CD14-positive monocyte (primary cell): ENCODE measurements around the gene EMILIN2. TPM values are rescaled to one million over a fixed set of nuclear protein-coding genes. Genes with fewer than 3 reads are reported as not detected.

Source experiments
- DNase-seq, 3 donors: peaks; one replicate each; pipeline ENCODE4 v3.0.0-alpha.2; 2011 to 2022
- H2AFZ ChIP-seq: 2 replicates; pipeline ENCODE4 v1.6.0; 2012; ENCODE audit warnings: mild to moderate bottlenecking, low read depth, low read length, inconsistent platforms; ENCODE audit not compliant: insufficient read depth, poor library complexity, severe bottlenecking
- H3K27ac ChIP-seq, 2 donors: 1 replicate in 1 of 2; 2 replicates in 1 of 2; pipeline ENCODE4 v1.5.1; 2012 to 2013; ENCODE audit warnings: low read length in 2 of 2, control low read depth in 1 of 2, inconsistent platforms in 1 of 2, low read depth in 1 of 2, mild to moderate bottlenecking in 1 of 2
- H3K27me3 ChIP-seq, 2 donors: one replicate each; pipeline versions ENCODE4 v1.6.0 to v1.6.1; 2011 to 2013; ENCODE audit warnings: low read length in 2 of 2; ENCODE audit not compliant: control insufficient read depth in 2 of 2, insufficient read depth in 2 of 2
- H3K36me3 ChIP-seq, 2 donors: replicated peaks in 1 of 2; 1 replicate in 1 of 2; 2 replicates in 1 of 2; pipeline versions ENCODE4 v1.5.1 to v1.6.1; 2012 to 2013; ENCODE audit warnings: low read length in 2 of 2, control low read depth in 1 of 2, inconsistent platforms in 1 of 2, mild to moderate bottlenecking in 1 of 2; ENCODE audit not compliant: insufficient read depth in 2 of 2, control insufficient read depth in 1 of 2
- H3K4me1 ChIP-seq, 2 donors: 1 replicate in 1 of 2; 2 replicates in 1 of 2; pipeline versions ENCODE4 v1.5.1 to v1.6.1; 2012 to 2013; ENCODE audit warnings: low read length in 2 of 2, control low read depth in 1 of 2, inconsistent platforms in 1 of 2, mild to moderate bottlenecking in 1 of 2, moderate library complexity in 1 of 2; ENCODE audit not compliant: insufficient read depth in 2 of 2, control insufficient read depth in 1 of 2
- H3K4me2 ChIP-seq: replicated peaks from 2 replicates; pipeline ENCODE3; 2012; ENCODE audit warnings: low read length, moderate library complexity, mild to moderate bottlenecking; ENCODE audit not compliant: poor library complexity, severe bottlenecking; ENCODE audit errors: extremely low read depth
- H3K4me3 ChIP-seq, 3 experiments: fragments of 200-600 bp in 1 of 3; sonication (generic) in 1 of 3; replicated peaks in 1 of 3; 1 replicate in 2 of 3; 2 replicates in 1 of 3; pipeline ENCODE4 v1.5.1; 2011 to 2013; ENCODE audit warnings: low read length in 3 of 3, mild to moderate bottlenecking in 3 of 3, control low read depth in 2 of 3, low read depth in 2 of 3, inconsistent platforms in 1 of 3, moderate library complexity in 1 of 3
- H3K79me2 ChIP-seq: 2 replicates; pipeline ENCODE4 v1.6.0; 2012; ENCODE audit warnings: mild to moderate bottlenecking, control low read depth, inconsistent platforms, low read length, moderate library complexity; ENCODE audit not compliant: insufficient read depth
- H3K9ac ChIP-seq: 2 replicates; pipeline ENCODE4 v1.6.0; 2017; ENCODE audit warnings: low read length, mild to moderate bottlenecking; ENCODE audit not compliant: insufficient read depth, poor library complexity, severe bottlenecking
- H3K9me3 ChIP-seq, 2 donors: replicated peaks in 1 of 2; 1 replicate in 1 of 2; 2 replicates in 1 of 2; pipeline versions ENCODE4 v1.5.1 to v1.6.1; 2012 to 2013; ENCODE audit warnings: low read length in 2 of 2, control low read depth in 1 of 2; ENCODE audit not compliant: control insufficient read depth in 1 of 2, insufficient read depth in 1 of 2
- H4K20me1 ChIP-seq: 2 replicates; pipeline ENCODE4 v1.6.0; 2012; ENCODE audit warnings: mild to moderate bottlenecking, low read length, control low read depth, moderate library complexity; ENCODE audit not compliant: insufficient read depth
- H3K27ac Mint-ChIP-seq, 7 donors: one replicate each; pipeline ENCODE4 v1.8.0; 2020; ENCODE audit warnings: mild to moderate bottlenecking in 7 of 7, mixed read lengths in 7 of 7, moderate library complexity in 6 of 7, inconsistent platforms in 2 of 7
- H3K27me3 Mint-ChIP-seq, 3 donors: one replicate each; pipeline ENCODE4 v1.8.0; 2021 to 2022; ENCODE audit warnings: low read depth in 3 of 3, mild to moderate bottlenecking in 3 of 3, mixed read lengths in 3 of 3, moderate library complexity in 3 of 3, inconsistent platforms in 1 of 3
- H3K36me3 Mint-ChIP-seq, 2 donors: one replicate each; pipeline ENCODE4 v1.8.0; 2020; ENCODE audit warnings: mixed read lengths in 2 of 2, inconsistent platforms in 1 of 2, mild to moderate bottlenecking in 1 of 2
- H3K4me1 Mint-ChIP-seq: one replicate; pipeline ENCODE4 v1.8.0; 2020; ENCODE audit warnings: mild to moderate bottlenecking, mixed read lengths
- H3K4me3 Mint-ChIP-seq, 2 donors: one replicate each; pipeline ENCODE4 v1.8.0; 2020; ENCODE audit warnings: mild to moderate bottlenecking in 2 of 2, mixed read lengths in 2 of 2, moderate library complexity in 1 of 2
- H3K9me3 Mint-ChIP-seq, 7 donors: one replicate each; pipeline ENCODE4 v1.8.0; 2020 to 2022; ENCODE audit warnings: mixed read lengths in 7 of 7, mild to moderate bottlenecking in 6 of 7, moderate library complexity in 6 of 7, inconsistent platforms in 2 of 7
- CTCF ChIP-seq: fragments of 200-600 bp; IDR thresholded peaks from one replicate; pipeline ENCODE4 v1.8.0; 2022; ENCODE audit warnings: antibody characterized with exemption, mild to moderate bottlenecking
- WGBS: methylation state at CpG from one replicate; pipeline ENCODE4 v1.1.5; 2013; ENCODE audit warnings: missing lambda C conversion rate; ENCODE audit not compliant: insufficient coverage; 5-methylcytosine and 5-hydroxymethylcytosine counted together
- intact Hi-C, 2 donors: fragments of 100-400 bp; cut with micrococcal nuclease; formaldehyde crosslinking; loops; one replicate each; pipeline versions ENCODE4 v1.15.0 to v1.15.1; 2023
- polyA plus RNA-seq, 3 donors: library from polyadenylated mRNA; depleted of rRNA in 1 of 3; unstranded in 2 of 3; stranded (reverse) in 1 of 3; fragments of 300-500 nt in 2 of 3; fragments of >200 nt in 1 of 3; fragmentation: Illumina TruSeq in 2 of 3; gene quantifications; 1 replicate in 2 of 3; 2 replicates in 1 of 3; pipeline ENCODE4 v1.2.3, GENCODE V29; 2012 to 2021

EMILIN2 gene
- polyA plus RNA-seq, 3 donors: 30.5 to 43.2 (median 33.8) TPM

DNA sequence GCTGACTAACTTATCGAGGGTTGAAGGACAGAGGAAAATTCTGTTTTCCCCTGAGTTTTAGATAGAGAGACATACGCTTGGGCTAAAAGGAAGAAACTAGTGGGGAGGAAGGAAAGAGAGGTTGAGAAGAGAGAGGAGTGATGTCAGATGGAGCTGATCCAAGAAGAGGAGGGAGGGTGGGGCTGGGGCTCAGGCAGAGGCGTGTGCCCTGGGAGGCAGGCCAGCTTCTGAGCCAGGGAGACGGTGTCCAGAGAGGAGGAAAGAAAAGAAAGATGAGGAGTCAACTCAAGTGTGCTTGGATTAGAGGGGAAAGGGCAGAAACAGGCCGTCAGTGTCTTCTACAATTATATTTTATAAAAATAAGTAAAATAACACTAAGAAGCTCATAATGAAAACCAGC is 56.2 kb downstream of the EMILIN2 start:
- Mint-ChIP-seq H3K9me3 (no peaks in the 10 kb centered on the region), H3K27ac (no peak overlapping the region), H3K4me3 (no peak overlapping the region), H3K36me3 (peaks cover 20 to 40% of the 10 kb centered on the region in 2 donors), H3K27me3 (no peaks in the 10 kb centered on the region), H3K4me1 (peaks cover 29% of the 10 kb centered on the region)
- Histone ChIP-seq H3K27ac (peak overlapping the region; percentile 14 to 59), H3K36me3 (peaks cover 25 to 48% of the 10 kb centered on the region in 2 donors), H3K4me2 (no peak overlapping the region), H2AFZ (no peak overlapping the region), H3K27me3 (no peaks in the 10 kb centered on the region), H3K79me2 (peaks cover 98% of the 10 kb centered on the region), H4K20me1 (peaks cover 100% of the 10 kb centered on the region), H3K4me1 (peaks cover 36 to 50% of the 10 kb centered on the region in 2 donors), H3K9ac (no peak overlapping the region), H3K4me3 (no peak overlapping the region), H3K9me3 (no peaks in the 10 kb centered on the region)
- no peak for TF ChIP-seq CTCF
- no peak for DNase-seq
- intact Hi-C loops: loop anchor here in 1 of 2 donors (10.0 kb wide), 1 partner anchor 118 kb away; no protein-coding TSS in a partner anchor
- 17% methylated on average over 3 of the region's 5 CpGs for WGBS

GRCh38 chr18:2905854-2906703 is 59.3 kb downstream of the EMILIN2 start:
- Histone ChIP-seq H3K27ac (peak overlapping the region; percentile 24 to 62), H3K36me3 (peaks cover 42 to 50% of the 10 kb centered on the region in 2 donors), H3K9ac (peak overlapping the region; percentile 74), H3K79me2 (peaks cover 94% of the 10 kb centered on the region), H3K4me3 (peak overlapping the region; percentile 45 to 80 (median 52)), H3K4me1 (peaks cover 26 to 42% of the 10 kb centered on the region in 2 donors), H3K4me2 (peak overlapping the region; percentile 88), H3K27me3 (no peaks in the 10 kb centered on the region), H3K9me3 (no peaks in the 10 kb centered on the region), H2AFZ (peak overlapping the region; percentile 64), H4K20me1 (peaks cover 100% of the 10 kb centered on the region)
- Mint-ChIP-seq H3K27me3 (no peaks in the 10 kb centered on the region), H3K4me1 (peaks cover 20% of the 10 kb centered on the region), H3K9me3 (no peaks in the 10 kb centered on the region), H3K4me3 (peak overlapping the region; percentile 87 to 92), H3K27ac (peak overlapping the region; percentile 30 to 87 (median 83)), H3K36me3 (peaks cover 34 to 42% of the 10 kb centered on the region in 2 donors)
- peak; percentile 15 to 59 (median 55) for DNase-seq
- intact Hi-C loops: loop anchor here in 1 of 2 donors (10.0 kb wide), 1 partner anchor 121 kb away; no protein-coding TSS in a partner anchor
- no peak for TF ChIP-seq CTCF
- 5% methylated on average over 92 of the region's 92 CpGs for WGBS
